Naive thymus-derived CD8-positive, alpha-beta T cell (primary cell): ENCODE results near the gene OCA2. TPM values are rescaled to one million over a fixed set of nuclear protein-coding genes. Genes with fewer than 3 reads are reported as not detected.
A peak's percentile ranks its signal among the peaks of the same experiment; 100 is the strongest.

Source experiments
- ATAC-seq, 2 donors: fragments of 150-1000 bp; cut with Tn5 transposase in 1 of 2; sonication (Bioruptor Pico), chemical (Tn5 transposase) in 1 of 2; 1 replicate in 1 of 2; 2 replicates in 1 of 2; pipeline ENCODE4 v1.10.0; 2021; ENCODE audit warnings: mild to moderate bottlenecking in 2 of 2, moderate library complexity in 2 of 2
- POLR2A ChIA-PET: fragments of 350-600 bp; sonication (Branson Sonifier 250); formaldehyde crosslinking; loops from one replicate; lab custom pipeline; 2021; ENCODE audit warnings: antibody characterized with exemption; lab: Charles Lee
- DNase-seq, 10 donors: peaks; one replicate each; pipeline versions ENCODE4 v3.0.0 to v3.0.0-alpha.2; 2020 to 2022
- H3K27ac Mint-ChIP-seq, 10 donors: one replicate each; pipeline ENCODE4 v1.8.0; 2020 to 2022; ENCODE audit warnings: mild to moderate bottlenecking in 10 of 10, mixed read lengths in 10 of 10, moderate library complexity in 4 of 10, inconsistent platforms in 1 of 10
- H3K27me3 Mint-ChIP-seq, 5 donors: one replicate each; pipeline ENCODE4 v1.8.0; 2021 to 2022; ENCODE audit warnings: mixed read lengths in 5 of 5
- H3K36me3 Mint-ChIP-seq, 3 donors: one replicate each; pipeline ENCODE4 v1.8.0; 2020 to 2022; ENCODE audit warnings: mixed read lengths in 3 of 3, mild to moderate bottlenecking in 2 of 3, inconsistent platforms in 1 of 3
- H3K4me1 Mint-ChIP-seq, 4 donors: one replicate each; pipeline ENCODE4 v1.8.0; 2021 to 2022; ENCODE audit warnings: mixed read lengths in 4 of 4
- H3K4me3 Mint-ChIP-seq, 10 donors: one replicate each; pipeline ENCODE4 v1.8.0; 2020 to 2022; ENCODE audit warnings: mild to moderate bottlenecking in 10 of 10, mixed read lengths in 10 of 10, moderate library complexity in 6 of 10, inconsistent platforms in 1 of 10
- H3K9me3 Mint-ChIP-seq, 9 donors: one replicate each; pipeline ENCODE4 v1.8.0; 2020 to 2022; ENCODE audit warnings: mixed read lengths in 9 of 9, mild to moderate bottlenecking in 3 of 9, inconsistent platforms in 1 of 9, moderate library complexity in 1 of 9
- polyA plus RNA-seq, 3 donors: library from polyadenylated mRNA; unstranded; fragments of 300-500 nt; fragmentation: Illumina TruSeq; gene quantifications; one replicate each; pipeline ENCODE4 v1.2.3, GENCODE V29; 2021
- total RNA-seq, 8 experiments: library from RNA in 2 of 8; stranded (reverse) in 2 of 8; gene quantifications; one replicate each; pipeline ENCODE4 v1.2.3 and lab custom pipeline; 2021 to 2026

Gene OCA2
- total and polyA plus RNA-seq, 5 experiments from 2014 or later: not detected

DNA sequence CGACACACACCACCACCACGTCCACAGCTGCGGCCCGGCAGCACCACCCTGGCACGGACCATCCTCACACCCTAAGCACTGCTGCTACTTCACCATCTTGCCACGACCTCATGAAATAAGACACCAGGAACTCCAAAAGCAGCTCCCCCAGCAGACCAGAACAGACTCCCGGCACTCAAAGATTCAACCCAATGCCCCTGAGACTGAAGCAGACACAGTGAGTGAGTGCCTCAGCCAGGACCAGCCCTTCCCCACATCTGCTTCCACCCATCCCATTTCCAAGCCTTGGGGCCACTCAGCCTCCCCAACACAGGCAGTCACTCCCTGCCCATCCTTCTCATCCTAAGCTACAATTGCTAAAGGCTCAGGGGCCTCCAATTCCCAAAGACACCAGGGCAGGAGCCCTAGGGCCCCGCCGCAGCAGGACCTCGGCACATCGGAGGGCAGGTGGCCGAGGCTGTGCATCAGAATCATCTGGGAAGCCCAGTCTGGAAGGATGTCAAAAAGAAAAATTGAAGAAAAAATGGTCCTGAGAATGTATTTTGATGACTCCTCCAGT lies 18.4 kb upstream of the OCA2 start:
- Mint-ChIP-seq H3K27me3 (no peaks in the 10 kb centered on the region), H3K4me3 (no peak overlapping the region), H3K27ac (peak overlapping the region in 1 of 10 donors; percentile 25), H3K4me1 (peaks cover 0 to 1% (median 0%) of the 10 kb centered on the region in 4 donors), H3K36me3 (peaks cover 4 to 91% (median 27%) of the 10 kb centered on the region in 3 donors), H3K9me3 (no peaks in the 10 kb centered on the region)
- DNase-seq (no peak), ATAC-seq (no peak)
- POLR2A ChIA-PET: no interaction called here

- Mint-ChIP-seq H3K4me3 (no peak overlapping the region), H3K27ac (peak overlapping the region in 1 of 10 donors; percentile 25)
- no peak for DNase-seq
Observed at GRCh38 chr15:28116521-28117431, 17.7 kb upstream of the OCA2 start.

GRCh38 chr15:28115871-28116270 lies 16.8 kb upstream of the OCA2 start:
- no peaks in the 10 kb centered on the region for H3K9me3 Mint-ChIP-seq
- POLR2A ChIA-PET: interaction anchor here (0.6 kb wide), 1 partner anchor 30 kb away, joined by 3 read pairs; no protein-coding TSS in a partner anchor
- H3K4me1 Mint-ChIP-seq: no peaks in the 10 kb centered on the region
- no peaks in the 10 kb centered on the region for H3K27me3 Mint-ChIP-seq
- H3K27ac Mint-ChIP-seq: peak overlapping the region in 1 of 10 donors; percentile 9
- DNase-seq: no peak
- peaks cover 13 to 92% (median 36%) of the 10 kb centered on the region in 3 donors for H3K36me3 Mint-ChIP-seq
- ATAC-seq: no peak
- H3K4me3 Mint-ChIP-seq: no peak overlapping the region

More at GRCh38 chr15:28116521-28117431, 17.7 kb upstream of the OCA2 start:
- Mint-ChIP-seq H3K4me1 (peaks cover 0 to 1% (median 0%) of the 10 kb centered on the region in 4 donors), H3K36me3 (peaks cover 7 to 92% (median 34%) of the 10 kb centered on the region in 3 donors), H3K27me3 (no peaks in the 10 kb centered on the region), H3K9me3 (no peaks in the 10 kb centered on the region)
- POLR2A ChIA-PET: interaction anchor here (0.6 kb wide), 1 partner anchor 29 kb away, joined by 3 read pairs; no protein-coding TSS in a partner anchor
- ATAC-seq: no peak

DNA sequence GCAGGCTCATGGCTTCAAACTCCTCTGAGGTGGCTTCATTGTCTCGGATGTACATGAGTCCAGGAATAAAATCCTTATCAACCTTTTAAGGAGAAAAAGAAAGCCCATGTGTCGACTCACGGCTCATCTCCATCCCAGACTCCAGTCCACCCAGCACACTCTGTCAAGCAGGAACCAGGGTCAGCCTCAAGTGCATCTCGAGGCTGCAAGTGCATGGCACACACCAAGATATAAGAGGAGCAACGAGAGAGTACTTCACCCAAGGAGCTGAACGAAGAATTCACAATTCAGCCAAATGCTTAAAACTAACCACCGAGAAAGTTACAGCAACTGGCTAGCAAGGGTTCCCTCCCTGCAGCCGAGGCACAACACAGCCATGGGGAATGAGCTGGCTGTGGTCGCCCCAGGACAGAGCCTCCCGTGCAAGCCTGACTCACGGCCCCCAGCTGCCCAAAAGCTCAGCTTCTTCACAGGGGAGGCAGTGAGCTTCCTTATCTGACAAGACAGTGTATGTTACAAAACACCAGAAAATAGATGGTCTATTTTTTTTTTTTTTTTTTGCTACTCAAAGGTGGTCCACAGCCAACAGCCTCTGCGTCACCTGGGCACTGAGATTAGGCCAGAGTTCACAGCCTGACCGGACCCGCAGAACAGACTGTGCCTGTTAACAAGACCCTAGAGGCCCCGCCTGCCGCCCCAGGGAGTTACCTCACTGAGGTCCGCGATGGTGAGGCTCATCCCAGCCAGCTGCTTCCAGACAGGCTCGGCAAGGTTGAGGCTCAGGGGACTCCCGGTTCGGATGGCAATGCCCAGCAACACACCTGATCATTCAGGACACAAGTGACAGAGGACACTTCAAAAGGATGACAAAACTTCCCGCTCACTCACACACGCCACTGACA lies 15.9 kb upstream of the OCA2 start:
- no peaks in the 10 kb centered on the region for H3K27me3 Mint-ChIP-seq
- POLR2A ChIA-PET: no interaction called here
- DNase-seq: no peak
- ATAC-seq: no peak
- no peak overlapping the region for H3K4me3 Mint-ChIP-seq
- H3K27ac Mint-ChIP-seq: no peak overlapping the region
- H3K9me3 Mint-ChIP-seq: no peaks in the 10 kb centered on the region
- H3K36me3 Mint-ChIP-seq: peaks cover 13 to 83% (median 31%) of the 10 kb centered on the region in 3 donors
- no peaks in the 10 kb centered on the region for H3K4me1 Mint-ChIP-seq

- ATAC-seq (no peak), DNase-seq (no peak)
- Mint-ChIP-seq H3K27me3 (no peaks in the 10 kb centered on the region), H3K4me3 (no peak overlapping the region), H3K36me3 (peaks cover 13 to 76% (median 31%) of the 10 kb centered on the region in 3 donors), H3K27ac (no peak overlapping the region), H3K4me1 (no peaks in the 10 kb centered on the region), H3K9me3 (no peaks in the 10 kb centered on the region)
- POLR2A ChIA-PET: no interaction called here
Observed at GRCh38 chr15:28114114-28114455, 15.0 kb upstream of the OCA2 start.

DNA sequence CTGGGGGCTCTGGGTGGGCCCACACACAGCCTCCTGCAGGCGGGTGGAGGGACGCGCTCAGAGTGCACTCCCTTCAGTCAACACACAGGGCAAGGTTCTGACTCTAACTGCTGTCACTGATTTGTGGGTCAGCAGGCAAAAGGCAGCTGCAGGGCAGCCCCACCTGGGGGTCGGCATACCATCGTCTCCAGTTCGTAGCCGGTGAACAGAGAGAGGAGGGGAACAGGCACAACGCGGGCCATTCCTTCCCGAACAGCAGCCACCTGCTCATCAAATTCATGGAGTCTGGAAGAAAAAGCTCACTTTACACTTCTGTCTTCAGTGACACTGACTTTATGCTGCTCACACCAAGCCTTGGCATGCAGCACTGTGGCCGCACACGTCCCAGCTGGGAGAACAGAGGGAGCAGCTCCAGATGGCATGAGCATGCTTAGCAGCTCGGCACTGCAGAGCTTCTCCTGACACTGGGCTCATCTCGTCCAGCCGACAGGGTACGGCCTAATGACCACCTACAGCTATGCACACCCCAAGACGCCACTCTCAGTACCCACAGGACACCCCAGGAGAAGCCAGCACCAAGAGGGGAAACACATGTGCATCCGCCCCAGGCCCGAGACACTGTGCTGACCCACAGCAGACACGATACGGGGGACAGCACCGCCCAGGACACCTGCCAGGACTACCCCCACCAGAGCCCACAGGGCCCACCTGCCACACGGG lies 14.4 kb upstream of the OCA2 start:
- POLR2A ChIA-PET: no interaction called here
- ATAC-seq: no peak
- no peak for DNase-seq
- Mint-ChIP-seq H3K9me3 (no peaks in the 10 kb centered on the region), H3K27ac (peak overlapping the region in 1 of 10 donors; percentile 61), H3K36me3 (peaks cover 13 to 70% (median 29%) of the 10 kb centered on the region in 3 donors), H3K4me3 (no peak overlapping the region), H3K27me3 (no peaks in the 10 kb centered on the region), H3K4me1 (no peaks in the 10 kb centered on the region)

GRCh38 chr15:28112962-28113361 lies 13.8 kb upstream of the OCA2 start:
- Mint-ChIP-seq H3K4me1 (peaks cover 0 to under 1% (median 0%) of the 10 kb centered on the region in 4 donors), H3K9me3 (no peaks in the 10 kb centered on the region), H3K27ac (no peak overlapping the region), H3K36me3 (peaks cover 13 to 66% (median 26%) of the 10 kb centered on the region in 3 donors), H3K4me3 (no peak overlapping the region), H3K27me3 (peaks cover 0 to 1% (median 0%) of the 10 kb centered on the region in 5 donors)
- no peak for ATAC-seq
- no peak for DNase-seq
- POLR2A ChIA-PET: no interaction called here

DNA sequence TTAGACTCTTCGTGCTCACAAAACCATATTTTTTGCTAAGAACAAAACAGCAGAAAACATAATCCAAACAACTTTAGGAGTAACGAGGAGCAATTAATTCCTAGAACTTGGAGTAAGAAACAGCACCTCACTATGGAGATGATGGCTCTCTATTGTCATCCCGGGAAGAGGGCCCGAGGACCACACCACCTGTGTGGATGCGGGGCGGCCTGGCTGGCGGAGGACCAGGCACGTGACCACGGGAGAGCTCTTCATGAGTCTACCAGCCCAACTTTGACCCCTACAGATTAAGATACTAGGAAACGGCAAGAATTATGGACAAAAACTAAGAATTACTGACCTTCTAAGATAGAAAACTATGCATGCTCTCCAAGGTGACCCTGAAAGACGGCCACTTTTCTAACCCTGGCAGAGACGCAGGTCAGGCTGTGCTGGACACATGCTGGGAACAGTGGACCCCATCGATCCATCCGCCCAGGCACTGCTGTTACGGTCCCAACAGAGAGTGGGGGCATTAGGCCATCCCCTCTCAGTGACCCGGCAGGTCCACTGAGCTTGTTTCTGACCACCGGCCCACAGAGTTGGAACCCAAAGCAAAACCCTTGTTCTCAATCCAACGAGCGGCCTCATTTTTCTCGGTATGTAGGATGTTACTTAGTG lies 13.1 kb upstream of the OCA2 start:
- Mint-ChIP-seq H3K27me3 (peaks cover 0 to 3% (median 0%) of the 10 kb centered on the region in 5 donors), H3K4me1 (peaks cover 0 to 3% (median 1%) of the 10 kb centered on the region in 4 donors), H3K9me3 (no peaks in the 10 kb centered on the region), H3K4me3 (peak overlapping the region in 1 of 10 donors; percentile 20), H3K36me3 (peaks cover 13 to 58% (median 20%) of the 10 kb centered on the region in 3 donors), H3K27ac (peak overlapping the region in 2 of 10 donors; percentile 8 to 57)
- DNase-seq: no peak
- no peak for ATAC-seq
- POLR2A ChIA-PET: no interaction called here

DNA sequence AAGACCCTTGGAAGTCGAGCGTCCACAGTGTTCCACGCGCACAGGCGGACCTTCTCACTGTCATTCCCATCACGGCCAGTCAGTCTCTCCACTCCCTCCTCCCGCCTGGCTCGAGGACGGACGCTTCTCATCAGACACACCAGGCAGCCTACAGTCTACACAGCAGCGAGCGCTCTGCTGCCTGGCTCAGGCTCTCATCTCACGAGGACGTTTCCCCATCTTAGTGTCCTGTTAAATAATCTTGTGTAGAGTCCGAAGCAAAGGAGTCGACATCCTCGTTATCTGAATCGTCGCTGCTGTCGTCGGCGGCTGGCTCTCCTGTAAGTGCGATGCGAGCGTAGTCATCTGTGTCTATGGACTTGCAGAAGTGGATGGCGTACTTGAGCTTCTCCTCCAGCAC lies 12.4 kb upstream of the OCA2 start:
- H3K27ac Mint-ChIP-seq: peak overlapping the region in 1 of 10 donors; percentile 8
- H3K9me3 Mint-ChIP-seq: no peaks in the 10 kb centered on the region
- H3K36me3 Mint-ChIP-seq: peaks cover 13 to 51% (median 20%) of the 10 kb centered on the region in 3 donors
- no peak overlapping the region for H3K4me3 Mint-ChIP-seq
- H3K4me1 Mint-ChIP-seq: peaks cover 0 to 5% (median 2%) of the 10 kb centered on the region in 4 donors
- H3K27me3 Mint-ChIP-seq: peaks cover 0 to 4% (median 0%) of the 10 kb centered on the region in 5 donors
- ATAC-seq (no peak), DNase-seq (no peak)
- POLR2A ChIA-PET: no interaction called here

- POLR2A ChIA-PET: no interaction called here
- peaks cover 5 to 12% (median 9%) of the 10 kb centered on the region in 4 donors for H3K4me1 Mint-ChIP-seq
- H3K36me3 Mint-ChIP-seq: peaks cover 10 to 44% (median 17%) of the 10 kb centered on the region in 3 donors
- H3K9me3 Mint-ChIP-seq: no peaks in the 10 kb centered on the region
- DNase-seq: no peak
- peaks cover 0 to 10% (median 9%) of the 10 kb centered on the region in 5 donors for H3K27me3 Mint-ChIP-seq
- no peak overlapping the region for H3K27ac Mint-ChIP-seq
- H3K4me3 Mint-ChIP-seq: no peak overlapping the region
- ATAC-seq: no peak
Observed at GRCh38 chr15:28110481-28110881, 11.4 kb upstream of the OCA2 start.

DNA sequence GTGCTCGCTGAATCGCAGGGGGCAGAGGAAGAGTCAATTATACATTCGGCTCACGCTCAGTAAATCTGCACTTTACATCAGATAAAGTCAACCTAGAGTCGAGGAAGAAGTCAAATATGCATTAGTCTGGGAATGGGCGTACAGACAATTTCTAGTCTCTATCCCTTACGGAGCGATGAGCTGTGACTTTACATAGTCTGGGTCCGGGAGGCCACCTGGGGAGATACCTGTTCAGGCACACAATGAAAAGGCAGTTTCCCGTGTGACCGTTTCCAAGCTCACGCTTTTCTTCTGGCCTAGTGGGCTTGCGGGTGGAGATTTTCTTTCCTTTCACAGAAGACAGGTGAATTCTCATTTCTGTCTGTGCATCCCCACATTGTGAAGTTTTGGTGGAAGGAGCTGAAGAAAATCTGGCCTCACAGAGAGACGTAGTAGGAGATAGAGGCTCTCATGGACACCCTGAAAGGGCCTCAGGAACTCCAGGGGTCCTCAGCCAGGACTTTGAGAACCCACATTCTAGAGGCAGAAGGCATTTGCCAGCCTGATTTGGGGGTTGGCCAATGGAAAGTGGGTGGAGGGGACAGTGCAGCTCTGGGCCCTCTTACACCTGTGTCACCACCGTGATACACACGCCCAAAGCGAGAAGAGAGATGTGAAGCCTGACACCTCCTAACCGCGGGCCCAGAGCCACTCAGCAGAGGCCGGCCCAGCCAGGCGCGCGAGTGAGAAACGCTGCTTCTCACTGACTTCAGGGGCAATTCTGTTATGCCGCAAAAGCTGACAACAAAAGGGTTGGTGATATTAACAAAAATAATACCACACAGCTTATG lies 10.7 kb upstream of the OCA2 start:
- H3K27me3 Mint-ChIP-seq: peaks cover 2 to 15% (median 12%) of the 10 kb centered on the region in 5 donors
- peak overlapping the region in 3 of 10 donors; percentile 37 to 44 (median 38) for H3K27ac Mint-ChIP-seq
- DNase-seq (no peak), ATAC-seq (no peak)
- peaks cover 9 to 40% (median 16%) of the 10 kb centered on the region in 3 donors for H3K36me3 Mint-ChIP-seq
- H3K9me3 Mint-ChIP-seq: no peaks in the 10 kb centered on the region
- H3K4me1 Mint-ChIP-seq: peaks cover 5 to 14% (median 12%) of the 10 kb centered on the region in 4 donors
- POLR2A ChIA-PET: no interaction called here
- H3K4me3 Mint-ChIP-seq: peak overlapping the region in 2 of 10 donors; percentile 4 to 11
